IPS DF 6.9 (cell line): ENCODE data around the gene MMP13.
"Not testable (repeated sequence)": the region's sequence is repeated elsewhere in the genome, so short reads cannot be mapped to it uniquely, and the experiment has no call there.

Source experiments
- DNase-seq: peaks from one replicate; pipeline ENCODE4 v3.0.0-alpha.2; 2013; ENCODE audit warnings: low read depth, low spot score
- H3K27ac ChIP-seq: one replicate; pipeline ENCODE4 v1.5.1; 2013; ENCODE audit warnings: low read length, control low read depth
- H3K27me3 ChIP-seq: 2 replicates; pipeline ENCODE4 v1.6.1; 2013; ENCODE audit warnings: mild to moderate bottlenecking, low read length; ENCODE audit not compliant: control insufficient read depth, insufficient read depth
- H3K36me3 ChIP-seq: 2 replicates; pipeline ENCODE4 v1.6.1; 2013; ENCODE audit warnings: low read length; ENCODE audit not compliant: control insufficient read depth, insufficient read depth
- H3K4me1 ChIP-seq: 2 replicates; pipeline ENCODE4 v1.6.1; 2013; ENCODE audit warnings: low read length; ENCODE audit not compliant: control insufficient read depth, insufficient read depth
- H3K4me3 ChIP-seq: 2 replicates; pipeline ENCODE4 v1.5.1; 2013; ENCODE audit warnings: mild to moderate bottlenecking, low read length
- H3K9me3 ChIP-seq: 2 replicates; pipeline ENCODE4 v1.6.1; 2013; ENCODE audit warnings: low read length, inconsistent platforms; ENCODE audit not compliant: control insufficient read depth, insufficient read depth
- WGBS: extraction: QIAGEN DNeasy Blood & Tissue Kit; methylation state at CpG from one replicate; pipeline ENCODE4 v1.1.7; 2013; ENCODE audit warnings: mixed read lengths, missing lambda C conversion rate; ENCODE audit not compliant: insufficient read length, insufficient coverage; 5-methylcytosine and 5-hydroxymethylcytosine counted together

MMP13 gene

GRCh38 chr11:102955624-102956023, at the start of gene MMP13:
Gene MMP13, minus strand, starts transcription at chr11:102955732. Its CDS starts 27 bp downstream, at chr11:102955705.
- no peaks in the 10 kb centered on the region for H3K4me1 ChIP-seq
- no peaks in the 10 kb centered on the region for H3K9me3 ChIP-seq
- no peaks in the 10 kb centered on the region for H3K27me3 ChIP-seq
- no peak within 1 kb of the TSS for H3K27ac ChIP-seq
- no peaks in the 10 kb centered on the region for H3K36me3 ChIP-seq
- no CpG with 5 or more reads among the region's 6 CpGs for WGBS
- H3K4me3 ChIP-seq: no peak within 1 kb of the TSS
- no peak for DNase-seq

- not testable (repeated sequence) for DNase-seq, H3K36me3 ChIP-seq, H3K4me3 ChIP-seq, H3K9me3 ChIP-seq, H3K27me3 ChIP-seq, H3K4me1 ChIP-seq, H3K27ac ChIP-seq
- WGBS: no CpG with 5 or more reads among the region's 5 CpGs
Observed at GRCh38 chr11:103004234-103004633, 48.7 kb upstream of the MMP13 start.

- no peak overlapping the region for H3K4me3 ChIP-seq
- no peak for DNase-seq
- WGBS: no CpG with 5 or more reads among the region's 1 CpG
- H3K27ac ChIP-seq: no peak overlapping the region
- H3K27me3 ChIP-seq: no peaks in the 10 kb centered on the region
- H3K9me3 ChIP-seq: no peaks in the 10 kb centered on the region
- peaks cover 1% of the 10 kb centered on the region; the same call in 1 of the 2 replicates for H3K4me1 ChIP-seq
- no peaks in the 10 kb centered on the region for H3K36me3 ChIP-seq
Observed at GRCh38 chr11:102994105-102994504, 38.6 kb upstream of the MMP13 start.

GRCh38 chr11:102991776-102992175, 36.2 kb upstream of the MMP13 start:
- H3K27me3 ChIP-seq: no peaks in the 10 kb centered on the region
- no peak for DNase-seq
- no CpG with 5 or more reads among the region's 3 CpGs for WGBS

GRCh38 chr11:102990145-102990544, 34.6 kb upstream of the MMP13 start:
- no CpG with 5 or more reads among the region's 3 CpGs for WGBS
- H3K27me3 ChIP-seq: no peaks in the 10 kb centered on the region
- H3K9me3 ChIP-seq: no peaks in the 10 kb centered on the region
- no peak for DNase-seq
- no peaks in the 10 kb centered on the region; the same call in 1 of the 2 replicates for H3K4me1 ChIP-seq
- H3K27ac ChIP-seq: no peak overlapping the region
- H3K36me3 ChIP-seq: no peaks in the 10 kb centered on the region
- no peak overlapping the region for H3K4me3 ChIP-seq

More at GRCh38 chr11:102991776-102992175, 36.2 kb upstream of the MMP13 start:
- H3K9me3 ChIP-seq: no peaks in the 10 kb centered on the region
- H3K4me1 ChIP-seq: peaks cover 1% of the 10 kb centered on the region; the same call in 1 of the 2 replicates
- H3K4me3 ChIP-seq: no peak overlapping the region
- H3K36me3 ChIP-seq: no peaks in the 10 kb centered on the region
- H3K27ac ChIP-seq: no peak overlapping the region

GRCh38 chr11:102989379-102990047, 34.0 kb upstream of the MMP13 start:
- no CpG with 5 or more reads among the region's 5 CpGs for WGBS
- DNase-seq: no peak
- Histone ChIP-seq H3K36me3 (no peaks in the 10 kb centered on the region), H3K9me3 (no peaks in the 10 kb centered on the region), H3K4me3 (no peak overlapping the region), H3K27ac (no peak overlapping the region), H3K27me3 (no peaks in the 10 kb centered on the region), H3K4me1 (no peaks in the 10 kb centered on the region; the same call in 1 of the 2 replicates)

- no peak for DNase-seq
- H3K9me3 ChIP-seq: no peaks in the 10 kb centered on the region
- no peaks in the 10 kb centered on the region for H3K36me3 ChIP-seq
- no peak overlapping the region for H3K27ac ChIP-seq
- H3K4me1 ChIP-seq: no peaks in the 10 kb centered on the region; the same call in 1 of the 2 replicates
- H3K27me3 ChIP-seq: no peaks in the 10 kb centered on the region
- WGBS: no CpG with 5 or more reads among the region's 2 CpGs
- H3K4me3 ChIP-seq: no peak overlapping the region
Observed at GRCh38 chr11:102986815-102987214, 31.3 kb upstream of the MMP13 start.

- no peaks in the 10 kb centered on the region for H3K27me3 ChIP-seq
- H3K36me3 ChIP-seq: no peaks in the 10 kb centered on the region
- H3K9me3 ChIP-seq: no peaks in the 10 kb centered on the region
- WGBS: no CpG with 5 or more reads among the region's 1 CpG
- H3K4me1 ChIP-seq: no peaks in the 10 kb centered on the region; the same call in 1 of the 2 replicates
- DNase-seq: no peak
- no peak overlapping the region for H3K4me3 ChIP-seq
- no peak overlapping the region for H3K27ac ChIP-seq
Observed at GRCh38 chr11:102985850-102986249, 30.3 kb upstream of the MMP13 start.

- no peaks in the 10 kb centered on the region for H3K4me1 ChIP-seq
- no peak overlapping the region for H3K27ac ChIP-seq
- no peaks in the 10 kb centered on the region for H3K27me3 ChIP-seq
- WGBS: no CpG with 5 or more reads among the region's 2 CpGs
- H3K4me3 ChIP-seq: no peak overlapping the region
- DNase-seq: no peak
- no peaks in the 10 kb centered on the region for H3K9me3 ChIP-seq
- H3K36me3 ChIP-seq: no peaks in the 10 kb centered on the region
Observed at GRCh38 chr11:102983486-102983885, 28.0 kb upstream of the MMP13 start.

- DNase-seq: no peak
- Histone ChIP-seq H3K36me3 (no peaks in the 10 kb centered on the region), H3K4me3 (no peak overlapping the region), H3K27me3 (no peaks in the 10 kb centered on the region), H3K9me3 (no peaks in the 10 kb centered on the region), H3K4me1 (no peaks in the 10 kb centered on the region), H3K27ac (no peak overlapping the region)
Observed at GRCh38 chr11:102981324-102981910, 25.9 kb upstream of the MMP13 start.
